ENCODE data around the gene OR14A2. TPM values are rescaled to one million over a fixed set of nuclear protein-coding genes. Genes with fewer than 3 reads are reported as not detected.

Gene OR14A2
- total RNA-seq, 2 experiments from 2014 or later, result not detected

DNA sequence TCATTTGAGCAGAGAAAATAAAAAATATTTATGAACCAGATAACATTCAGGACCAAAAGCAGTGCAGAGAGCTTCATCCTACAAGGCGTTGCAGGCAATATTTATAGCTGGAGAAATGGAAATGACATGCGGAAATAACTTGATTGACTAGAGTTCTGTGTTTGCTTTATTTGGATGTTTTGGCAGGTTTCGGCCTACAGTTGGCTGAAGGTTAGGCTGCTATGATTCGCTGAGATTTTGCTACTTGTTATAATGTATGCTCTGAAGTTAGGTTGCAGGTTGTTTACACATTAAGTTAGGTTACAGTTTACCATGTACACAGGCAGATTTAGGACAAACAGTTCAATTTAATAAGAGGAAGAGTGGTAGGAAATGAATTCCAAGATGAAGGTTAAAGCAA lies 67.8 kb downstream of the OR14A2 start:
- H3K36me3 Mint-ChIP-seq (ENCODE audit: low read depth), result no peaks in the 10 kb centered on the region
- Histone ChIP-seq H3K27me3 (ENCODE audit: control insufficient read depth in 1 of 2, insufficient read depth in 2 of 2, low read length in 2 of 2) (no peaks in the 10 kb centered on the region), H3K36me3 (ENCODE audit: insufficient read depth, low read length) (no peaks in the 10 kb centered on the region), H3K9me3 (ENCODE audit: control insufficient read depth in 1 of 2, insufficient read depth in 1 of 2, low read length in 2 of 2) (no peaks in the 10 kb centered on the region), H3K4me1 (ENCODE audit: insufficient read depth, low read length) (no peaks in the 10 kb centered on the region), H3K27ac (ENCODE audit: low read depth in 1 of 2, low read length in 2 of 2) (no peak overlapping the region), H3K4me3 (ENCODE audit: low read length) (no peak overlapping the region)
- TF ChIP-seq, protein P1, sequence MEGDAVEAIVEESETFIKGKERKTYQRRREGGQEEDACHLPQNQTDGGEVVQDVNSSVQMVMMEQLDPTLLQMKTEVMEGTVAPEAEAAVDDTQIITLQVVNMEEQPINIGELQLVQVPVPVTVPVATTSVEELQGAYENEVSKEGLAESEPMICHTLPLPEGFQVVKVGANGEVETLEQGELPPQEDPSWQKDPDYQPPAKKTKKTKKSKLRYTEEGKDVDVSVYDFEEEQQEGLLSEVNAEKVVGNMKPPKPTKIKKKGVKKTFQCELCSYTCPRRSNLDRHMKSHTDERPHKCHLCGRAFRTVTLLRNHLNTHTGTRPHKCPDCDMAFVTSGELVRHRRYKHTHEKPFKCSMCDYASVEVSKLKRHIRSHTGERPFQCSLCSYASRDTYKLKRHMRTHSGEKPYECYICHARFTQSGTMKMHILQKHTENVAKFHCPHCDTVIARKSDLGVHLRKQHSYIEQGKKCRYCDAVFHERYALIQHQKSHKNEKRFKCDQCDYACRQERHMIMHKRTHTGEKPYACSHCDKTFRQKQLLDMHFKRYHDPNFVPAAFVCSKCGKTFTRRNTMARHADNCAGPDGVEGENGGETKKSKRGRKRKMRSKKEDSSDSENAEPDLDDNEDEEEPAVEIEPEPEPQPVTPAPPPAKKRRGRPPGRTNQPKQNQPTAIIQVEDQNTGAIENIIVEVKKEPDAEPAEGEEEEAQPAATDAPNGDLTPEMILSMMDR (IDR thresholded peaks at IDR 0.05), result no peak
- intact Hi-C loops (cut with DNase I, micrococcal nuclease), result loop anchor here (5.0 kb wide), 1 partner anchor 1127 kb away; no protein-coding TSS in a partner anchor
- CTCF ChIA-PET, result no interaction called here
- no peak overlapping the region for H3K27ac Mint-ChIP-seq
- POLR2A ChIA-PET, result no interaction called here
- H3K9me3 Mint-ChIP-seq, result no peaks in the 10 kb centered on the region
- DNase-seq, result no peak
- no peak overlapping the region for H3K4me3 Mint-ChIP-seq
- no peak for ATAC-seq (ENCODE audit: poor library complexity)
- no peaks in the 10 kb centered on the region for H3K4me1 Mint-ChIP-seq (ENCODE audit: low read depth)
- no peaks in the 10 kb centered on the region for H3K27me3 Mint-ChIP-seq

DNA sequence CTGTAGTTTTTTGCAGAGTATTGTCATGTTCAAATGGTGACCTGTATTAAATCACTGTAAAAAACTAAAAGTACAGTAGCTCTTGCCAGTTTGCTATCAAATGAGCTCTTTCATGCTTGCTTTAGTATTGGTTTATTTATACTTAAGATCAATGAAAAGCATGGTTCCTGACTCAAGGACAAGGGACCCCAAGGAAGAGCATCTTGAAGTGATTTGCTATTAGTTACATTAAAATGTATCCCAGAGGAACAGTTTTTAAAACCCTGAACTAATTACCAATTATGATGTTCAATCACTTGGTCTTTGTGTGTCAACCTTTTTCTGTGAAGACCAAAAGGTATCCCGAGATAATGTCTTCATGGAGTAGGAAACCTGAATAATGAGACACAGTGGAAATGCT lies 68.3 kb downstream of the OR14A2 start, which contains the start of gene OR13G1:
Gene OR13G1, minus strand, starts transcription at position 101 of the 400 bp plus-strand sequence. CDS start 6,698 bp downstream, outside the sequence.
- Mint-ChIP-seq H3K4me1 (ENCODE audit: low read depth) (no peaks in the 10 kb centered on the region), H3K27ac (no peak within 1 kb of the TSS), H3K4me3 (no peak within 1 kb of the TSS), H3K9me3 (no peaks in the 10 kb centered on the region), H3K27me3 (no peaks in the 10 kb centered on the region), H3K36me3 (ENCODE audit: low read depth) (no peaks in the 10 kb centered on the region)
- Histone ChIP-seq H3K27me3 (ENCODE audit: control insufficient read depth in 1 of 2, insufficient read depth in 2 of 2, low read length in 2 of 2) (no peaks in the 10 kb centered on the region), H3K4me1 (ENCODE audit: insufficient read depth, low read length) (no peaks in the 10 kb centered on the region), H3K27ac (ENCODE audit: low read depth in 1 of 2, low read length in 2 of 2) (no peak within 1 kb of the TSS), H3K36me3 (ENCODE audit: insufficient read depth, low read length) (no peaks in the 10 kb centered on the region), H3K4me3 (ENCODE audit: low read length) (no peak within 1 kb of the TSS), H3K9me3 (ENCODE audit: control insufficient read depth in 1 of 2, insufficient read depth in 1 of 2, low read length in 2 of 2) (no peaks in the 10 kb centered on the region)
- ChIA-PET POLR2A (no interaction called here), CTCF (no interaction called here)
- DNase-seq, result no peak
- intact Hi-C loops (cut with DNase I, micrococcal nuclease), result loop anchor here (5.0 kb wide), 1 partner anchor 1128 kb away; no protein-coding TSS in a partner anchor
- ATAC-seq (ENCODE audit: poor library complexity), result no peak
- TF ChIP-seq, protein P1 (IDR thresholded peaks at IDR 0.05), result no peak

Other genes starting within 250 kb of the OR14A2 start
- gene OR2C3, start 211.7 kb downstream of the OR14A2 start, total RNA-seq, result not detected
- not detected for gene GCSAML, start 199.0 kb downstream of the OR14A2 start, total RNA-seq
- gene OR2G2, start 159.8 kb downstream of the OR14A2 start, total RNA-seq, result not detected
- not detected for gene OR2G3, start 142.6 kb downstream of the OR14A2 start, total RNA-seq
- not detected for gene OR13G1, start 68.4 kb downstream of the OR14A2 start, total RNA-seq
- not detected for gene OR6F1, start 31.5 kb downstream of the OR14A2 start, total RNA-seq
- gene OR14K1, start 9.5 kb downstream of the OR14A2 start, total RNA-seq, result not detected
- not detected for gene OR1C1, start 12.4 kb upstream of the OR14A2 start, total RNA-seq
- gene OR14A16, start 76.0 kb upstream of the OR14A2 start, total RNA-seq, result not detected
- gene OR11L1, start 93.8 kb upstream of the OR14A2 start, total RNA-seq, result not detected
- under 1 TPM; 0.16 to 0.20 TPM for gene TRIM58, start 109.0 kb upstream of the OR14A2 start, total RNA-seq
- 1 to 10 TPM; 1.3 to 1.5 TPM for gene OR2W3, start 147.4 kb upstream of the OR14A2 start, total RNA-seq
- gene OR2T8, start 172.1 kb upstream of the OR14A2 start, total RNA-seq, result under 1 TPM in 1 of 2 experiments, not detected in 1; 0.25 TPM
- not detected for gene OR2AJ1, start 176.7 kb upstream of the OR14A2 start, total RNA-seq
- under 1 TPM; 0.55 to 0.78 TPM for gene OR2L8, start 200.7 kb upstream of the OR14A2 start, total RNA-seq
- gene OR2AK2, start 217.1 kb upstream of the OR14A2 start, total RNA-seq, result under 1 TPM; 0.22 to 0.70 TPM

Measured in CD4-positive, alpha-beta T cell (primary cell).